ENCODE results near the gene PIN1. TPM values are rescaled to one million over a fixed set of nuclear protein-coding genes. Genes with fewer than 3 reads are reported as not detected.

Gene PIN1
- total RNA-seq, 4 donors from 2014 or later: 22.9 to 82.5 (median 43.7) TPM

DNA sequence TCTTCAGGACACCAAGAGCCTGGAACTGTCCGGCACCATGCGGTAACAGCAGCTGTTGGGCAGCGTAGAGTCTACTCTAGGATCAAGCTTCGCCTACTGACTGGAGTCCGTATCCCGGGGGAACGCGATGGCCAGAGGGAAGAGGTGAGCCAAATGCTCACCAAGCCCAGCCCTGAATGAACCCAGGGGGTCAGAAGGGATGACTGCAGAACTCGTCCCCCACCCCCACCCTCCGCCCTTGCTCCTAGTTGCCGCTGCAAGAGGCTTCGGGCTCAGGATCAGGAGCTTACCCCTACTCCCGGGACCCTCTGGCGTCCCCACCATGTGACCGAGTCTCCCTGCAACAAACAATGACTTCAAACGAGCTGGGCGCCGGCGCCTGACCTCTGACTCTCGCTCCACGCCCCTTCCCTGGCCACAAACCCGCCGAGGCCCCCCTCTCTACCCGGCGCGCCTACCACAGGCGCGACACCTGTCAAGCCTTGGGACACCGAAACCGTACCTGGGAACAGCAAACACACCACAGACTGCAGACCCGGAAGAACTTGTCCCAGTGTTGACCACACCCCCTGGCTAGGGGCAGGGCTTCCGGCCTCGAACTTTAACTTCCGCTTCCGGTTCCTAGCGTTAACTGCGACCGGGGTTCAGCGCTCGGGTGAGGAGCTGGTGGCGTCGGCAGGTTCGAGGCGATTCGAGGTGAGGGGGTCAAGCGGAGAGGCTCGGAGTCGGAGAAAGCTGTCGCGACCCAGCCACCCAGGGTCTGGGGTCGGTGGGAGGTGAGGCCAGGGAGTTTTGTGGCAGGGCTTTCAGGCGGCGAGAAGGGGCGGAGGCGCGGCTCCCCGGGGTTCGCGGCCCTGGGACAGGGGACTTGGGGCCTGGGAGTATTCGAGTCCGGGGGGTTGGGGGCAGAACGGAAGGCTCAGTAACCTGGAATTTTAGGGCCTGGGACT lies 7.6 kb upstream of the PIN1 start, which contains the start of gene UBL5:
Gene UBL5 (plus strand): TSS at position 630 of the 950 bp plus-strand sequence. CDS start 420 bp downstream, outside the sequence.
- Histone ChIP-seq H3K27me3 (no peaks in the 10 kb centered on the region), H3K9me3 (no peaks in the 10 kb centered on the region), H3K27ac (peak within 1 kb of the TSS; percentile 89 to 93 (median 90)), H3K4me3 (peak within 1 kb of the TSS; percentile 58 to 95 (median 92)), H3K4me1 (peaks cover 8 to 23% (median 21%) of the 10 kb centered on the region in 4 donors), H3K36me3 (peaks cover 0 to 7% (median 3%) of the 10 kb centered on the region in 4 donors)
- intact Hi-C loops (cut with DNase I; ENCODE audit: low total_unique reads) (no loop called here), in situ Hi-C loops (cut with MboI; ENCODE audit: low pct_ligation_motif_present in 1 of 4, low pct_unique_long_range_greater_than_20kb in 1 of 4, low sequenced_read_pairs in 3 of 4) (no loop called here)
- TF ChIP-seq POLR2AphosphoS5 (IDR thresholded peaks at IDR 0.05): peak; percentile 87 to 96 (median 93)
- TF ChIP-seq, protein P1, sequence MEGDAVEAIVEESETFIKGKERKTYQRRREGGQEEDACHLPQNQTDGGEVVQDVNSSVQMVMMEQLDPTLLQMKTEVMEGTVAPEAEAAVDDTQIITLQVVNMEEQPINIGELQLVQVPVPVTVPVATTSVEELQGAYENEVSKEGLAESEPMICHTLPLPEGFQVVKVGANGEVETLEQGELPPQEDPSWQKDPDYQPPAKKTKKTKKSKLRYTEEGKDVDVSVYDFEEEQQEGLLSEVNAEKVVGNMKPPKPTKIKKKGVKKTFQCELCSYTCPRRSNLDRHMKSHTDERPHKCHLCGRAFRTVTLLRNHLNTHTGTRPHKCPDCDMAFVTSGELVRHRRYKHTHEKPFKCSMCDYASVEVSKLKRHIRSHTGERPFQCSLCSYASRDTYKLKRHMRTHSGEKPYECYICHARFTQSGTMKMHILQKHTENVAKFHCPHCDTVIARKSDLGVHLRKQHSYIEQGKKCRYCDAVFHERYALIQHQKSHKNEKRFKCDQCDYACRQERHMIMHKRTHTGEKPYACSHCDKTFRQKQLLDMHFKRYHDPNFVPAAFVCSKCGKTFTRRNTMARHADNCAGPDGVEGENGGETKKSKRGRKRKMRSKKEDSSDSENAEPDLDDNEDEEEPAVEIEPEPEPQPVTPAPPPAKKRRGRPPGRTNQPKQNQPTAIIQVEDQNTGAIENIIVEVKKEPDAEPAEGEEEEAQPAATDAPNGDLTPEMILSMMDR (IDR thresholded peaks at IDR 0.05): no peak
- no peak for TF ChIP-seq EP300 (IDR thresholded peaks at IDR 0.05; ENCODE audit: low read depth)
- peak; percentile 90 for TF ChIP-seq POLR2A (IDR thresholded peaks at IDR 0.05)
- 1% methylated on average over 58 of the region's 62 CpGs; no CpG with 5 or more reads in 1 of the 2 donors for WGBS, 2 donors (ENCODE audit: low coverage in 1 of 2)
- DNase-seq: peak; percentile 94

DNA sequence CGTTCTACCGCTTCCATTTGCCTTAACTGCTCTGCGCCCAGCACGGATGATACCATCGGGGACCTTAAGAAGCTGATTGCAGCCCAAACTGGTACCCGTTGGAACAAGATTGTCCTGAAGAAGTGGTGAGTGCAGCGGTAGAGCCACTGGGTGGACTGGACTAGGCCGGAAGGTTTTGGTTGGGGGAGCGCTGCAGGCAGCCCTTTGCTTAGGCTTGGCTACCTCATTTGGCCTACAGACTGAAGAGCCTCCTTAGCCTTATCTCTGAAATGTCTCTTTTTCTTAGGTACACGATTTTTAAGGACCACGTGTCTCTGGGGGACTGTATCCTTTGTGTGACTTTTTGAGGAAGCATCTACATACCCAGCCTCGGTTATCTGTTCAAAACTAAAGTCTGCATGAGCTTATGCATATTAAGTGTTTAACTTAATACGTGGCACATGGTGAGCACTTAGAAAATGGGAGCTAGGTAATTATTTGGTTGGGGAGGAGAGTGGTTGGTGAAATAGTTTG lies 6.5 kb upstream of the PIN1 start:
- no peak for DNase-seq
- H3K27ac ChIP-seq: peak overlapping the region in 3 of 4 donors; percentile 90 to 93 (median 91)
- peaks cover 0 to 7% (median 3%) of the 10 kb centered on the region in 4 donors for H3K36me3 ChIP-seq
- in situ Hi-C loops (cut with MboI; ENCODE audit: low pct_ligation_motif_present in 1 of 4, low pct_unique_long_range_greater_than_20kb in 1 of 4, low sequenced_read_pairs in 3 of 4) (no loop called here), intact Hi-C loops (cut with DNase I; ENCODE audit: low total_unique reads) (no loop called here)
- TF ChIP-seq EP300 (IDR thresholded peaks at IDR 0.05; ENCODE audit: low read depth): no peak
- TF ChIP-seq, protein P1 (IDR thresholded peaks at IDR 0.05): no peak
- no peak for TF ChIP-seq POLR2A (IDR thresholded peaks at IDR 0.05)
- H3K9me3 ChIP-seq: no peaks in the 10 kb centered on the region
- H3K27me3 ChIP-seq: no peaks in the 10 kb centered on the region
- peak overlapping the region; percentile 58 to 95 (median 92) for H3K4me3 ChIP-seq
- 36 to 47% methylated on average over 4 to 13 of the region's 13 CpGs for WGBS, 2 donors (ENCODE audit: low coverage in 1 of 2)
- peaks cover 8 to 23% (median 21%) of the 10 kb centered on the region in 4 donors for H3K4me1 ChIP-seq

DNA sequence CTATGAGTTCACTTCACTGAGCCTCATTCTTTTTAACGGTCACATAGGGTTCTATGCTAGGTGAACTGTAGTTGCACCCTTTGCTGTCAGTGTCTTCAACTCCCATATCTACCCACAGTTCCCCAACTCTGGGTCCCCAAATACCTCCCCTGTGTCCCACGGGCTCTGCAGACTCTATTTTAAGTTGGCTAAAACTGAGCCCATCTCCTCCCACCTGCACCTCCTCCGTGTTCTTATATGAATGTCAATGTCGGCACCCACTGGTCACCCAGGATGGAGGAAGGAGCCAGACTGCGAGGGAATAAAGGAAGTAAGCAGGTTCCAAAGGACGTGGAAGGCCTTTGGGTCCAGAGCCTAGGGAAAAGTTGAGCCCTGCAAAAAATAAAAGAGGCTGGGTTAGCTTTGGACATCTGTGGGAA lies 802 bp upstream of the PIN1 start:
- TF ChIP-seq POLR2A (IDR thresholded peaks at IDR 0.05) (no peak), EP300 (IDR thresholded peaks at IDR 0.05; ENCODE audit: low read depth) (no peak), POLR2AphosphoS5 (IDR thresholded peaks at IDR 0.05) (no peak)
- TF ChIP-seq, protein P1 (IDR thresholded peaks at IDR 0.05): no peak
- Histone ChIP-seq H3K9me3 (no peaks in the 10 kb centered on the region), H3K27ac (peak overlapping the region; percentile 68 to 85 (median 78)), H3K27me3 (no peaks in the 10 kb centered on the region), H3K4me1 (peaks cover 8 to 13% (median 10%) of the 10 kb centered on the region in 4 donors), H3K36me3 (peaks cover 0 to 7% (median 3%) of the 10 kb centered on the region in 4 donors), H3K4me3 (peak overlapping the region in 3 of 4 donors; percentile 81 to 99 (median 98))
- 56 to 62% methylated on average over 5 to 6 of the region's 6 CpGs for WGBS, 2 donors (ENCODE audit: low coverage in 1 of 2)
- no peak for DNase-seq
- intact Hi-C loops (cut with DNase I; ENCODE audit: low total_unique reads) (no loop called here), in situ Hi-C loops (cut with MboI; ENCODE audit: low pct_ligation_motif_present in 1 of 4, low pct_unique_long_range_greater_than_20kb in 1 of 4, low sequenced_read_pairs in 3 of 4) (no loop called here)

DNA sequence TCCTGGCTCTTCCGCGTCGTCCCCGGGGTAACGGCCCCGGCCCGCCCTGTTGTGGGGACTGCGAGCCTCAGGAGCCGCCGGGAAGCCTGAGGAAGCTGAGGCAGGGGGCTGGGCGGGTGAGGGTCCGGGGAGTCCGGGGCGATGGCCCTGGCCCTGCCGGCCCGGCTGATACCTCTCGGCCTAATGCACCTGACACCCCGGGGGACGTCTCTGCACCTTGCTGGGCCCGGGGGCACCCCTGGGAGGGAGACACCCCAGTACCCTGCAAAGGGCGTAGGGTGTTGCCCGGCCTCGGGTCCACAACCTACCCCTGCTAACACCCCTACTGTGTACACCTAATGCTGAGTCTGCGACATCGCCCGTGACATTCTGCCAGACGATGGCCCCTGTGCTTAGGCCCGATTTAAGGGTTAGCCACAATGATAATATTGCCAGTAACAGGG lies 410 bp downstream of the PIN1 start:
- in situ Hi-C loops (cut with MboI; ENCODE audit: low pct_ligation_motif_present in 1 of 4, low pct_unique_long_range_greater_than_20kb in 1 of 4, low sequenced_read_pairs in 3 of 4): no loop called here

More for the DNA sequence above, 410 bp downstream of the PIN1 start:
- DNase-seq: peak; percentile 20
- intact Hi-C loops (cut with DNase I; ENCODE audit: low total_unique reads): no loop called here
- Histone ChIP-seq H3K4me1 (peaks cover 8 to 13% (median 10%) of the 10 kb centered on the region in 4 donors), H3K9me3 (no peaks in the 10 kb centered on the region), H3K27me3 (no peaks in the 10 kb centered on the region), H3K4me3 (peak overlapping the region; percentile 62 to 99 (median 90)), H3K36me3 (peaks cover 0 to 3% (median 0%) of the 10 kb centered on the region in 4 donors), H3K27ac (peak overlapping the region; percentile 75 to 89 (median 82))
- 3 to 20% methylated on average over 3 to 20 of the region's 28 CpGs for WGBS, 2 donors (ENCODE audit: low coverage in 1 of 2)
- TF ChIP-seq POLR2A (IDR thresholded peaks at IDR 0.05): no peak
- TF ChIP-seq, protein P1 (IDR thresholded peaks at IDR 0.05): no peak
- no peak for TF ChIP-seq EP300 (IDR thresholded peaks at IDR 0.05; ENCODE audit: low read depth)
- no peak for TF ChIP-seq POLR2AphosphoS5 (IDR thresholded peaks at IDR 0.05)
